BLaER1 treated with 17β-estradiol and CSF1 and Interleukin-3, amounts not matched to agents 10 nM and 100 nM (cell line): ENCODE measurements around the gene TRUB2.

Experiments
- H3K27ac ChIP-seq, 11 experiments: shearing (Covaris generic); formaldehyde crosslinking; 2 replicates each; pipeline ENCODE4 v1.8.1; 2022
- H3K27me3 ChIP-seq, 11 experiments: shearing (Covaris generic); formaldehyde crosslinking; 2 replicates each; pipeline ENCODE4 v1.8.1; 2022
- H3K36me3 ChIP-seq, 11 experiments: shearing (Covaris generic); formaldehyde crosslinking; 2 replicates each; pipeline ENCODE4 v1.8.1; 2022
- H3K4me1 ChIP-seq, 10 experiments: shearing (Covaris generic); formaldehyde crosslinking; 2 replicates each; pipeline ENCODE4 v1.8.1; 2022
- H3K4me2 ChIP-seq, 11 experiments: shearing (Covaris generic); formaldehyde crosslinking; 2 replicates each; pipeline ENCODE4 v1.8.1; 2022
- H3K4me3 ChIP-seq, 10 experiments: shearing (Covaris generic); formaldehyde crosslinking; 2 replicates each; pipeline ENCODE4 v1.8.1; 2022
- H3K9ac ChIP-seq, 11 experiments: shearing (Covaris generic); formaldehyde crosslinking; 2 replicates each; pipeline ENCODE4 v1.8.1; 2022
- H3K9me3 ChIP-seq, 11 experiments: shearing (Covaris generic); formaldehyde crosslinking; replicated peaks in 1 of 11; 2 replicates each; pipeline ENCODE4 v1.8.1; 2022
- H4K20me1 ChIP-seq, 11 experiments: shearing (Covaris generic); formaldehyde crosslinking; 2 replicates each; pipeline ENCODE4 v1.8.1; 2022
- Cebpa-rat ChIP-seq, 11 experiments: shearing (Covaris generic); IDR thresholded peaks; 2 replicates each; pipeline ENCODE4 v1.8.1; 2022

Gene TRUB2

GRCh38 chr9:128321879-128322403 is 306 bp downstream of the TRUB2 start:
- peak overlapping the region in 10 of 11 experiments; percentile 82 to 96 (median 90); a peak in 20 of 22 replicates for H3K27ac ChIP-seq
- no peak for TF ChIP-seq Cebpa-rat (IDR thresholded peaks at IDR 0.05)

GRCh38 chr9:128321343-128321742 is 904 bp downstream of the TRUB2 start:
- H3K36me3 ChIP-seq, result peaks cover 36 to 74% (median 64%) of the 10 kb centered on the region in 11 experiments
- H3K9ac ChIP-seq, result peak overlapping the region; percentile 83 to 95 (median 89); a peak in 21 of 22 replicates
- H3K27me3 ChIP-seq, result no peaks in the 10 kb centered on the region
- peak overlapping the region; percentile 80 to 97 (median 93) for H3K4me3 ChIP-seq
- H3K4me1 ChIP-seq, result peaks cover 22 to 30% (median 28%) of the 10 kb centered on the region in 10 experiments
- peaks cover 0 to 15% (median 4%) of the 10 kb centered on the region in 11 experiments; a peak in 6 of 22 replicates for H4K20me1 ChIP-seq
- H3K27ac ChIP-seq, result peak overlapping the region in 10 of 11 experiments; percentile 82 to 96 (median 90); a peak in 15 of 22 replicates
- no peaks in the 10 kb centered on the region for H3K9me3 ChIP-seq
- peak overlapping the region; percentile 85 to 98 (median 94) for H3K4me2 ChIP-seq
- no peak for TF ChIP-seq Cebpa-rat (IDR thresholded peaks at IDR 0.05)

More at GRCh38 chr9:128321879-128322403, 306 bp downstream of the TRUB2 start:
- H3K27me3 ChIP-seq, result no peaks in the 10 kb centered on the region
- H3K9ac ChIP-seq, result peak overlapping the region; percentile 83 to 95 (median 89)
- H3K4me1 ChIP-seq, result peaks cover 22 to 30% (median 28%) of the 10 kb centered on the region in 10 experiments
- peaks cover 35 to 74% (median 63%) of the 10 kb centered on the region in 11 experiments for H3K36me3 ChIP-seq
- H3K9me3 ChIP-seq, result no peaks in the 10 kb centered on the region
- H3K4me3 ChIP-seq, result peak overlapping the region; percentile 80 to 97 (median 93)
- peak overlapping the region; percentile 85 to 98 (median 94) for H3K4me2 ChIP-seq
- H4K20me1 ChIP-seq, result peaks cover 0 to 14% (median 4%) of the 10 kb centered on the region in 11 experiments; a peak in 5 of 22 replicates

DNA sequence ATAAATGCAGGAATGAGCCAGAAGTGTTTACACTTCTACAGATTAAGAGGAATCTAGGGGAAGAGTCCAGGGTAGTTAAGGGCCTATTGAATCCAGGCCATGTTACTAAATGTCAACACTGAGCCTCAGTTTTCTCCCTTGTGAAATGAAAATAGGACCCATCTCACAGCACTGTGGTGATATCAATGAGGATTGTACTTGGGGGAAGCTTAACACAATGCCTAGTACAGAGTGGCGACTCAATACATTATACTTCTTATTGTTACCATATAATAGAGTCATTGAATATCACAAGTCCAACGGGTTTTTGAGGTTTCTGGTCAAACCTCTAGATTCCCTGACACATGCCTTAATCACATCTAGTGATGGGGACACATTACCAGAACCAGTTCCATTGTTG is 4.6 kb downstream of the TRUB2 start:
- Histone ChIP-seq H3K36me3 (peaks cover 57 to 88% (median 79%) of the 10 kb centered on the region in 11 experiments), H4K20me1 (peaks cover 0 to 15% (median 0%) of the 10 kb centered on the region in 11 experiments; a peak in 4 of 22 replicates), H3K27ac (no peak overlapping the region), H3K9ac (no peak overlapping the region), H3K4me2 (no peak overlapping the region), H3K27me3 (no peaks in the 10 kb centered on the region), H3K4me1 (peaks cover 8 to 11% (median 10%) of the 10 kb centered on the region in 10 experiments), H3K4me3 (no peak overlapping the region), H3K9me3 (no peaks in the 10 kb centered on the region)
- no peak for TF ChIP-seq Cebpa-rat (IDR thresholded peaks at IDR 0.05)

DNA sequence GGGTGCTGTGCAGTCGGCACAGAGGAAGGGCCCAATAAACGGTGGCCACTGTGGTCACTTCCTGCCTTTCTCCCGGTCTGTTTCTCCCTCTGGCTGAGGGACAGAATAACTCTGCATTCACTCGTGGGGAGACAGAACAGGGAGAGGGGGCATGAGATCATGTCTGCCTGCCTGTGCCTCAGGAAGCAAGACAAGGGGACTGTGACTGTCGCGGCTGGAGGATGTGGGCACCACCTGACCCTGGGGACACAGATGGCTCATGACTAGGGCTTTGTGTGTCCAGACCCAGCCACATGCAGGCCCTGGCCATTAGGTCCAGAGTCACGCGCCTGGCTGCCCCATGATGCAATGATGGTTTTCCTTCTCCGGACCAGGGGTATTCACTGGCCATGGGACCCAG is 5.8 kb downstream of the TRUB2 start:
- Histone ChIP-seq H3K9me3 (no peaks in the 10 kb centered on the region), H4K20me1 (peaks cover 0 to 15% (median 0%) of the 10 kb centered on the region in 11 experiments; a peak in 4 of 22 replicates), H3K36me3 (peaks cover 61 to 100% (median 85%) of the 10 kb centered on the region in 11 experiments), H3K4me3 (no peak overlapping the region), H3K27ac (no peak overlapping the region), H3K9ac (no peak overlapping the region), H3K4me2 (no peak overlapping the region), H3K4me1 (peaks cover 4 to 7% (median 6%) of the 10 kb centered on the region in 10 experiments), H3K27me3 (no peaks in the 10 kb centered on the region)
- no peak for TF ChIP-seq Cebpa-rat (IDR thresholded peaks at IDR 0.05)

- peaks cover 0 to 24% (median under 1%) of the 10 kb centered on the region in 11 experiments; a peak in 6 of 22 replicates for H4K20me1 ChIP-seq
- H3K27ac ChIP-seq, result no peak overlapping the region
- H3K36me3 ChIP-seq, result peaks cover 78 to 100% (median 96%) of the 10 kb centered on the region in 11 experiments
- H3K4me1 ChIP-seq, result no peaks in the 10 kb centered on the region
- H3K4me2 ChIP-seq, result no peak overlapping the region
- no peak overlapping the region for H3K4me3 ChIP-seq
- TF ChIP-seq Cebpa-rat (IDR thresholded peaks at IDR 0.05), result no peak
- no peak overlapping the region for H3K9ac ChIP-seq
- no peaks in the 10 kb centered on the region for H3K9me3 ChIP-seq
- H3K27me3 ChIP-seq, result no peaks in the 10 kb centered on the region
Observed at GRCh38 chr9:128314697-128315096, 7.5 kb downstream of the TRUB2 start.

- Histone ChIP-seq H3K36me3 (peaks cover 64 to 100% (median 92%) of the 10 kb centered on the region in 11 experiments), H3K27me3 (no peaks in the 10 kb centered on the region), H3K27ac (no peak overlapping the region)
Observed at GRCh38 chr9:128310461-128310860, 11.8 kb downstream of the TRUB2 start.

DNA sequence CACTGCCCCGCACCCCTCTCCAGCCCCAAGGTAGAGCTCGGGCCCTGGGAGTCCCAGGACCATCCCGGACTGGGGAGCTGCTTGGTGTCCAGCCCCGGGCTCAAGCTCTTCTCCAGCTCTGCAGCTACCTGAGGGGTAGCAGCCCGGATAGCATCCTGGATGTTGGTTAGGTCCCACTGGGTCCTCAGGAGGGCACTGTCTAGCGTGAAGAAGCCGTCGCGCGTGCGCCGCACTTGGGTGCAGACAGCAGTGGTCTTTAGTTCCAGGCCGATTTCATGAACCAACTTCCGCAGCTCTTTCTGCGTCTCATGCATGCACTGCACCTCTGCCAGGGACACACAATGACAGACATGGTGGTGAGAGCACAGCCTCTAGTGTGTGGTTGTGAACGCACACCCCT is 12.7 kb downstream of the TRUB2 start:
- peaks cover 55 to 99% (median 85%) of the 10 kb centered on the region in 11 experiments for H3K36me3 ChIP-seq
- no peak overlapping the region for H3K4me3 ChIP-seq
- TF ChIP-seq Cebpa-rat (IDR thresholded peaks at IDR 0.05), result no peak
- no peaks in the 10 kb centered on the region for H3K9me3 ChIP-seq
- H3K4me1 ChIP-seq, result peaks cover 0 to 11% (median 0%) of the 10 kb centered on the region in 10 experiments; a peak in 4 of 20 replicates
- H3K9ac ChIP-seq, result no peak overlapping the region
- H4K20me1 ChIP-seq, result peaks cover 0 to 19% (median 0%) of the 10 kb centered on the region in 11 experiments; a peak in 6 of 22 replicates
- H3K27ac ChIP-seq, result no peak overlapping the region
- no peaks in the 10 kb centered on the region for H3K27me3 ChIP-seq
- no peak overlapping the region for H3K4me2 ChIP-seq

More at GRCh38 chr9:128310461-128310860, 11.8 kb downstream of the TRUB2 start:
- peaks cover 0 to 19% (median 3%) of the 10 kb centered on the region in 11 experiments; a peak in 6 of 22 replicates for H4K20me1 ChIP-seq
- no peak overlapping the region for H3K9ac ChIP-seq
- peaks cover 0 to 11% (median 0%) of the 10 kb centered on the region in 10 experiments; a peak in 4 of 20 replicates for H3K4me1 ChIP-seq
- TF ChIP-seq Cebpa-rat (IDR thresholded peaks at IDR 0.05), result no peak
- H3K9me3 ChIP-seq, result no peaks in the 10 kb centered on the region
- H3K4me3 ChIP-seq, result no peak overlapping the region
- H3K4me2 ChIP-seq, result no peak overlapping the region

DNA sequence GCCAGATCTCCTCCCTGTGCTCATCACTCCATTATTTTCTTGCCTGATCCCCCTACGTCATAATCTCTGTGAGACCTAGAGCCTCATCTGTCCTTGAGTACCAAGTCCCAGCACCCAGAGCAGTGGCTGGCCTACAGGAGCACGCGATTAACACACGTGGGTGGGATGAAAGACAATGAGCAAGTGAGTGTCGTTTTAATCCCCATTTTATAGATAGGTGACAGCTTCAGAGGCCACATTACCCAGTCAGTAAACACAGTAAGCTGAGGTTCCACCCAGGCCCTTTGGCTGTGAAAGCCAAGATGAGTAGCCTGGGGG is 17.3 kb downstream of the TRUB2 start:
- H3K4me2 ChIP-seq, result no peak overlapping the region
- H3K4me1 ChIP-seq, result peaks cover 0 to 11% (median 0%) of the 10 kb centered on the region in 10 experiments; a peak in 4 of 20 replicates
- H3K9me3 ChIP-seq, result no peaks in the 10 kb centered on the region
- H3K27ac ChIP-seq, result no peak overlapping the region
- no peaks in the 10 kb centered on the region for H3K27me3 ChIP-seq
- no peak overlapping the region for H3K4me3 ChIP-seq
- H3K36me3 ChIP-seq, result peaks cover 18 to 60% (median 41%) of the 10 kb centered on the region in 11 experiments
- peaks cover 0 to 9% (median 0%) of the 10 kb centered on the region in 11 experiments; a peak in 3 of 22 replicates for H4K20me1 ChIP-seq
- TF ChIP-seq Cebpa-rat (IDR thresholded peaks at IDR 0.05), result no peak
- no peak overlapping the region for H3K9ac ChIP-seq

DNA sequence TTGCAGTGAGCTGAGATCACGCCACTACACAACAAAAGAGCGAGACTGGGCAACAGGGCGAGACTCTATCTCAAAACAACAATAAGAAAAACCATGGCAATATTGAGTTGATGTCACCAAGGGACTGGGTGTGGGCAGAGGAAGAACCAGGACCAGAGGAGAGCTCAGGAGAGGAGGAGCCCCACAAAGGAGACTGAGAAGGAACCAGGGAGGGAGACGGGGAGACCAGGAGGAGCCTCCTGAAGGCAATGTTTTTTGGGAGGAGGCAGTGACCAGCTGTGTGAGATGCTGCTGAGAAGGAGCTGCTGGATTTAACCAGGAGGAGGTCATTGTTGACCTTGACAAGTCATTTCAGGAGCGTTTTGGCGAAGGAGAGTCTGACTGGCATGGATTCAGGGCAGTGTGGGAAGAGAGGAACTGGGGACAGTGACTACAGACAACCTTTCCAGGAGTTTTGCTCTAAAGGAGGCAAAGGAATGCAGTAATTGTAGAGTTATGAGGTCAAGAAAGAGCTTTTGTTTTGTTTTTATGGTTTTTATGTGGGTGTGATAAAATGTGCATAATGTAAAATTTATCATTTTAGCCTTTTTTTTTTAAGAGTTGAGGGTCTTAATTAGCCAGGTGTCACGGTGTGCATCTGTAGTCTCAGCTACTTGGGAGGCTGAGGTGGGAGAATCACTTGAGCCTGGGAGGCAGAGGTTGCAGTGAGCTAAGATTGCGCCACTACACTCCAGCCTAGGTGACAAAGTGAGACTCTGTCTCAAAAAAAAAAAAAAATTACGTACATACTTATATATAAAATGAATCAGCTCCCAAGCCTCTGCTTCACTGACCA is 17.9 kb downstream of the TRUB2 start:
- H3K9ac ChIP-seq, result no peak overlapping the region; a peak in 1 of 22 replicates
- no peak overlapping the region for H3K4me2 ChIP-seq
- no peak for TF ChIP-seq Cebpa-rat (IDR thresholded peaks at IDR 0.05)
- H3K9me3 ChIP-seq, result no peaks in the 10 kb centered on the region
- H3K27ac ChIP-seq, result no peak overlapping the region
- no peaks in the 10 kb centered on the region for H3K27me3 ChIP-seq
- peaks cover 13 to 54% (median 35%) of the 10 kb centered on the region in 11 experiments for H3K36me3 ChIP-seq
- no peak overlapping the region for H3K4me3 ChIP-seq
- peaks cover 0 to 11% (median 0%) of the 10 kb centered on the region in 10 experiments; a peak in 4 of 20 replicates for H3K4me1 ChIP-seq
- peaks cover 0 to 8% (median 0%) of the 10 kb centered on the region in 11 experiments; a peak in 2 of 22 replicates for H4K20me1 ChIP-seq
